Fibroblast of mammary gland (primary cell): Measurements from ENCODE around the gene ZNF850.
"Not testable (repeated sequence)": the region's sequence is repeated elsewhere in the genome, so short reads cannot be mapped to it uniquely, and the experiment has no call there.

Source experiments
- DNase-seq: peaks from one replicate; pipeline ENCODE4 v3.0.0-alpha.2; 2010; ENCODE audit warnings: low read depth
- H3K4me3 ChIP-seq: 2 replicates; pipeline ENCODE4 v1.5.1; 2011; ENCODE audit warnings: low read depth, mild to moderate bottlenecking, low read length, moderate library complexity; ENCODE audit not compliant: control insufficient read depth
- TF ChIP-seq, protein P1 (sequence below): conservative IDR thresholded peaks from 2 replicates; pipeline ENCODE4 v1.5.1; 2011; ENCODE audit warnings: low read depth, low read length, inconsistent platforms; ENCODE audit not compliant: control insufficient read depth, insufficient read depth

The ZNF850 gene

GRCh38 chr19:36796714-36796992 lies 24.0 kb upstream of the ZNF850 start:
- TF ChIP-seq, protein P1, sequence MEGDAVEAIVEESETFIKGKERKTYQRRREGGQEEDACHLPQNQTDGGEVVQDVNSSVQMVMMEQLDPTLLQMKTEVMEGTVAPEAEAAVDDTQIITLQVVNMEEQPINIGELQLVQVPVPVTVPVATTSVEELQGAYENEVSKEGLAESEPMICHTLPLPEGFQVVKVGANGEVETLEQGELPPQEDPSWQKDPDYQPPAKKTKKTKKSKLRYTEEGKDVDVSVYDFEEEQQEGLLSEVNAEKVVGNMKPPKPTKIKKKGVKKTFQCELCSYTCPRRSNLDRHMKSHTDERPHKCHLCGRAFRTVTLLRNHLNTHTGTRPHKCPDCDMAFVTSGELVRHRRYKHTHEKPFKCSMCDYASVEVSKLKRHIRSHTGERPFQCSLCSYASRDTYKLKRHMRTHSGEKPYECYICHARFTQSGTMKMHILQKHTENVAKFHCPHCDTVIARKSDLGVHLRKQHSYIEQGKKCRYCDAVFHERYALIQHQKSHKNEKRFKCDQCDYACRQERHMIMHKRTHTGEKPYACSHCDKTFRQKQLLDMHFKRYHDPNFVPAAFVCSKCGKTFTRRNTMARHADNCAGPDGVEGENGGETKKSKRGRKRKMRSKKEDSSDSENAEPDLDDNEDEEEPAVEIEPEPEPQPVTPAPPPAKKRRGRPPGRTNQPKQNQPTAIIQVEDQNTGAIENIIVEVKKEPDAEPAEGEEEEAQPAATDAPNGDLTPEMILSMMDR: no peak
- peak overlapping the region; percentile 86 for H3K4me3 ChIP-seq
- DNase-seq: no peak

DNA sequence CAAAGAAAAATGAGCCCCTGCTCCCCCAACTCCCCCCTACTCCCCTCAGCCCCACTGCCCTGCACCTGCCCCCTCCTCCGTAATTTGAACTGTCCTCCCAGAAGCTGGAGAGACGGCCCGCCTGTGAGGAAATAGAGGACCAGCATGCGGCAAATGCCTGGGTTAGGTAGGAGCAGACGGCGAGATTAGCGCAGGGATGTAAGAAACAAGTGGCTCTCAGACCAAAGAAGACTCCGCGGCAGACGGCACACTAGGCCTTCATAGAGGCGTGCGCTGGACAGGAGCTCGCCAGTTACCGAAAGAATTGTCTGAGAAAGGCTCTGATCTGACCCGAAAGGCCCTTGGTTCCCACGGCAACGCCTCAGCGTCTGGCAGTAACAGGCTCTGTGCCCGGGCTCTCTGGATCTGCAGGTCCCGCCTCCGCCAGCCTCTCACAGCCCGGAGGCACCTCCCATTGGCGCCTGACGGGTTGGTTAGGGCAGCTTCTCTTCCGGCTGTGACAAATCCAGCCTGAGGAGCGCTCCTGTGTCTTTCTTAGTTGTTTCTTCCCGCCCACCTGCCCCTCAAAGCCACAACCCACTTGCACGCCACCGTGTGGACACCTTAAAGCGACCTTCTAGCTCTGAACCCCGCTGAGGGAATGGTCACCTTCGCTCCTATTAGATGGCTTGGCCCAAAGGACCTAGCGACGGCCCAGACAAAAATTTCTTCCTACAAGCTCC lies 19.0 kb upstream of the ZNF850 start:
- not testable (repeated sequence) for H3K4me3 ChIP-seq
- peak; percentile 21 for DNase-seq

DNA sequence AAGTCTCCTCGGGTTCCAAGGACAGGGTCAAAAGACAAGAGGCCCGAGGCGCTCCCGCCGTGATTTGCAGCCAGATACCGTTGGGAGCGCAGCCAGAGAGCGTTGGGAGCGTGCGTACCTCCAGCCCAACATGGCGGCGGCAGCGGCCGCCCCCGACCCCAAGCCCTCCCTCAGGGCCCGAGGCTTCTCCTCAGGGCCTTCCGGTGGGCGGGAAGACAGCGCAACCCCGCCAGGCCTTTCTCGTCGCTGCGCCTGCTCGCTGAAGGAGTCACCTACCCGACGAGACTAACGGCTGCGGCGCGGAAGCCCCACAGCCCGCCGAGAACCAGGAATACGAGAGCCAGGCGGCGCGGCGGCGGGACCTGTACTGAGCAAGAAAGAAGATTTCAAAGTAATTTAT lies 3.2 kb upstream of the ZNF850 start:
- DNase-seq: no peak
- no peak overlapping the region for H3K4me3 ChIP-seq
- TF ChIP-seq, protein P1: no peak

GRCh38 chr19:36773223-36773579 lies 594 bp upstream of the ZNF850 start:
- TF ChIP-seq, protein P1: no peak
- no peak for DNase-seq
- H3K4me3 ChIP-seq: peak overlapping the region; percentile 89

GRCh38 chr19:36771261-36772231 lies 1.1 kb downstream of the ZNF850 start:
- DNase-seq: peak; percentile 81
- TF ChIP-seq, protein P1: no peak
- peak overlapping the region; percentile 89 for H3K4me3 ChIP-seq

DNA sequence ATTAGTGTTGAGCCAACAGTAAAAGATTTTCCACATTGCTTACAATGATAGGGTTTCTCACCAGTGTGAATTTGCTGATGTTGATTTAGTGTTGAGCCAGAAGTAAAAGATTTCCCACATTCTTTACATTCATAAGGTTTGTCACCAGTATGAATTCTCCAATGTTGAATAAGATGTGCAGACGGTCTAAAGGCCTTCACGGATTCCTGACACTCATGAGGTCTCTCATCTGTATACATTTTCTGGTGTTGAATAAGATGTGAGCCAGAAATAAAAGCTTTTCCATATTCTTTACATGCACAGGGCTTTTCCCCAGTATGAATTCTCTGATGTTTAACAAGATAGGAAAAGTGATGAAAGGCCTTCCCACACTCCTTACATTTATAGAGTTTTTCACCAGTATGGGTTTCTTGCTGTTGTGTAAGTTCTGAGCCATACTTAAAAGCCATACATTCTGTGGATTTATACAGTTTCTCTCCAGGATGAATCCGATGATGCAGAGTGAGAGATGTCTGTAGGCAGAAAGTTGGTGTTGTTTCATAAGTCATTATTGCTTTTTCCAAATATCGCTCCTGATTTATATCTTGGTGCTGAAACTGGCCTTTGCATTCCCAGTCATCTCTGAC lies 22.4 kb downstream of the ZNF850 start:
- no peak overlapping the region for H3K4me3 ChIP-seq
- TF ChIP-seq, protein P1: no peak
- DNase-seq: no peak

GRCh38 chr19:36749613-36750012 lies 23.0 kb downstream of the ZNF850 start:
- not testable (repeated sequence) for H3K4me3 ChIP-seq, DNase-seq
